ENCODE data around the gene RASSF8. TPM values are rescaled to one million over a fixed set of nuclear protein-coding genes. Genes with fewer than 3 reads are reported as not detected.
A peak's percentile ranks its signal among the peaks of the same experiment; 100 is the strongest.

RASSF8 gene
- total RNA-seq, 4 donors from 2014 or later, result 13.1 to 332 (median 23.5) TPM

DNA sequence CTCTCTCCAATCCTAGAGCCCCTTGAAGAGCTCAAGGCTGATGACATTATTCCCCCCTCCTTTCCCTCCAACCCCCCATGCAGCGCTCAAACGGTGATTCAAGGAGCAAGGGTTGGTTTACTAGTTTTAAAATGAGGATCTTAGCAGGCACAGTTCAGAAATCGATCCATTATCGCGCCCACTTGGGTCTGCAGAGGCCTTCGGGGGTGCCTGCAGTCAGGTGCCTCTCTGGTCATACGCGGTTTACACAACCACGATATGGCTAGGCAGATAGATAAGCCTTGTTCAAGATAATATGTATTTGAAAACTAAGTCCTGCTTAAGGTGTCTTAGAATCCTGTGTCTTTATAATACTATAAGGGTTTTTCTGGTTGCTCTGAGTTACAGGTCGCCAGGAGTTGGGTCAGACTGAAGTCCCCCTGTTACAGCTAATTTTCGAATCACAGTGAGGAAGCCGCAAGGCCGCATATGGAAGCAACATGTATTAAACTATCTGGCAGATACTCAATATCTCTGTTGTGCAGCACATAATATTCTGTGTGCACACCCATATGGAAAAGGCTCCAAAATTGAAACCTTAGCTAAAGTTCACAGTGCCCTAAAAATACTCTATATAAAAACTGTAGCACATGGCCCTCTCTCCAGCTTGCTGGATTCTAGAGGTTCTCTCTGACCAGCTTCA, 156.4 kb downstream of the RASSF8 start:
- peaks cover 13 to 34% (median 18%) of the 10 kb centered on the region in 4 donors for H3K4me1 ChIP-seq
- WGBS, 2 donors (ENCODE audit: low coverage in 1 of 2), result 37% methylated on average over 13 of the region's 13 CpGs; no CpG with 5 or more reads in 1 of the 2 donors
- in situ Hi-C loops (cut with MboI; ENCODE audit: low pct_ligation_motif_present in 1 of 4, low pct_unique_long_range_greater_than_20kb in 1 of 4, low sequenced_read_pairs in 3 of 4) (loop anchor here in 3 of 4 donors (25.0 kb wide), 2 partner anchors 297 to 522 kb away; no protein-coding TSS in a partner anchor), intact Hi-C loops (cut with DNase I; ENCODE audit: low total_unique reads) (no loop called here)
- H3K27ac ChIP-seq, result peak overlapping the region; percentile 85 to 94 (median 88)
- no peaks in the 10 kb centered on the region for H3K9me3 ChIP-seq
- peak overlapping the region in 3 of 4 donors; percentile 36 to 58 (median 47) for H3K4me3 ChIP-seq
- no peaks in the 10 kb centered on the region for H3K36me3 ChIP-seq
- DNase-seq, result no peak
- no peak for TF ChIP-seq POLR2AphosphoS5 (IDR thresholded peaks at IDR 0.05)
- TF ChIP-seq POLR2A (IDR thresholded peaks at IDR 0.05), result no peak
- TF ChIP-seq, protein P1, sequence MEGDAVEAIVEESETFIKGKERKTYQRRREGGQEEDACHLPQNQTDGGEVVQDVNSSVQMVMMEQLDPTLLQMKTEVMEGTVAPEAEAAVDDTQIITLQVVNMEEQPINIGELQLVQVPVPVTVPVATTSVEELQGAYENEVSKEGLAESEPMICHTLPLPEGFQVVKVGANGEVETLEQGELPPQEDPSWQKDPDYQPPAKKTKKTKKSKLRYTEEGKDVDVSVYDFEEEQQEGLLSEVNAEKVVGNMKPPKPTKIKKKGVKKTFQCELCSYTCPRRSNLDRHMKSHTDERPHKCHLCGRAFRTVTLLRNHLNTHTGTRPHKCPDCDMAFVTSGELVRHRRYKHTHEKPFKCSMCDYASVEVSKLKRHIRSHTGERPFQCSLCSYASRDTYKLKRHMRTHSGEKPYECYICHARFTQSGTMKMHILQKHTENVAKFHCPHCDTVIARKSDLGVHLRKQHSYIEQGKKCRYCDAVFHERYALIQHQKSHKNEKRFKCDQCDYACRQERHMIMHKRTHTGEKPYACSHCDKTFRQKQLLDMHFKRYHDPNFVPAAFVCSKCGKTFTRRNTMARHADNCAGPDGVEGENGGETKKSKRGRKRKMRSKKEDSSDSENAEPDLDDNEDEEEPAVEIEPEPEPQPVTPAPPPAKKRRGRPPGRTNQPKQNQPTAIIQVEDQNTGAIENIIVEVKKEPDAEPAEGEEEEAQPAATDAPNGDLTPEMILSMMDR (IDR thresholded peaks at IDR 0.05), result no peak
- TF ChIP-seq EP300 (IDR thresholded peaks at IDR 0.05; ENCODE audit: low read depth), result no peak
- H3K27me3 ChIP-seq, result no peaks in the 10 kb centered on the region

DNA sequence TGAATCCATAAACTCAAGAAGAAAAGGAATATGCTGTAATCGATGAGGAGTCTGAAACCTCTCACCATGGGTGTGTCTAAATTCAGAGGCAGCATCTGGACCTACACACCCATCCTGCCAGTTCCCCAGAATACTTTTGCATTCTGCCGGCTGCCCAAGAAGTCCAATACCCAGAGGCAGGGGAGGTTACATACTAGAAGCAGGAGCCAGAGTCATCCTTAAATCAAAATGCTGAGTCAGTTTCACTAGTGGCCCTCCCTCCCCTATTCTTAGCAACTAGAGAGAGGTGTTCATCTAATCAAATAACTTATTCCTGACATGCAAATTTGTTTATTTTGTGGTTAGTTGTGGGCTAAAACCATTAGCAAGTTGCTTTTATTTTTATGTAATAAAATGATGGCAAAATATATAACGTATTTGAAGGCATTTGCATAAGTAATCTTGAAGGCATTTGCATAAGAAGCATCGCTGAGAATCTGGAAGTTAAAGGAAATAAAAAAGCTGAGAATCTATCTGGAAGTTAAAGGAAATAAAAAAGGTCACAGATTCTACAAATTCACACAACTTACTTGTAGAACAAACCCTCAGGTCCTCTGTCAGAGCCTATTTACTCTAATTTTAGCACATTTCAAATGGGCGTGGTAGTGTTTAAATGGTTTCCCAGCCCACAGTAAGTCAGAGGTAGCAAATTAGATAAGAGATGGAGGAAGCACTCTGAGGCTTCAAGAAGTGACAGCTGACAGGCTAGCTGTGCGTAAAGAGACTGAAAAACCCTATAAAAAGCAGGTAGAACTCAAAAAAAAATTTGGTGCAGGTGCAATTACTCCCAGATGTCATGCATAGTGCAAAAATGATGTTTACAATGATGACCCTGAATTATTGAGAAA, 158.6 kb downstream of the RASSF8 start:
- no peak for DNase-seq
- H3K4me1 ChIP-seq, result peaks cover 14 to 41% (median 18%) of the 10 kb centered on the region in 4 donors
- H3K27ac ChIP-seq, result peak overlapping the region in 3 of 4 donors; percentile 21 to 94 (median 86)
- no peak overlapping the region for H3K4me3 ChIP-seq
- no peaks in the 10 kb centered on the region for H3K36me3 ChIP-seq
- no peak for TF ChIP-seq POLR2A (IDR thresholded peaks at IDR 0.05)
- TF ChIP-seq, protein P1 (IDR thresholded peaks at IDR 0.05), result no peak
- TF ChIP-seq POLR2AphosphoS5 (IDR thresholded peaks at IDR 0.05), result no peak
- TF ChIP-seq EP300 (IDR thresholded peaks at IDR 0.05; ENCODE audit: low read depth), result no peak
- H3K27me3 ChIP-seq, result peaks cover 17% of the 10 kb centered on the region
- 44 to 54% methylated on average over 4 to 6 of the region's 6 CpGs for WGBS, 2 donors (ENCODE audit: low coverage in 1 of 2)
- H3K9me3 ChIP-seq, result no peaks in the 10 kb centered on the region
- intact Hi-C loops (cut with DNase I; ENCODE audit: low total_unique reads) (no loop called here), in situ Hi-C loops (cut with MboI; ENCODE audit: low pct_ligation_motif_present in 1 of 4, low pct_unique_long_range_greater_than_20kb in 1 of 4, low sequenced_read_pairs in 3 of 4) (loop anchor here in 3 of 4 donors (25.0 kb wide), 2 partner anchors 295 to 520 kb away; no protein-coding TSS in a partner anchor)

- DNase-seq, result no peak
- Histone ChIP-seq H3K36me3 (no peaks in the 10 kb centered on the region), H3K4me3 (no peak overlapping the region), H3K4me1 (peaks cover 10 to 39% (median 20%) of the 10 kb centered on the region in 4 donors), H3K27ac (peak overlapping the region in 3 of 4 donors; percentile 22 to 94 (median 89)), H3K27me3 (peaks cover 19% of the 10 kb centered on the region), H3K9me3 (no peaks in the 10 kb centered on the region)
- intact Hi-C loops (cut with DNase I; ENCODE audit: low total_unique reads) (no loop called here), in situ Hi-C loops (cut with MboI; ENCODE audit: low pct_ligation_motif_present in 1 of 4, low pct_unique_long_range_greater_than_20kb in 1 of 4, low sequenced_read_pairs in 3 of 4) (loop anchor here in 3 of 4 donors (25.0 kb wide), 2 partner anchors 294 to 519 kb away; no protein-coding TSS in a partner anchor)
- WGBS, 2 donors (ENCODE audit: low coverage in 1 of 2), result 67 to 74% methylated on average over 4 of the region's 4 CpGs
- TF ChIP-seq EP300 (IDR thresholded peaks at IDR 0.05; ENCODE audit: low read depth) (no peak), POLR2A (IDR thresholded peaks at IDR 0.05) (no peak), POLR2AphosphoS5 (IDR thresholded peaks at IDR 0.05) (no peak)
- TF ChIP-seq, protein P1 (IDR thresholded peaks at IDR 0.05), result no peak
These were observed 159.8 kb downstream of the RASSF8 start for GRCh38 chr12:26118308-26118707.
